ENCODE results near the gene CNPY4. TPM values are rescaled to one million over a fixed set of nuclear protein-coding genes. Genes with fewer than 3 reads are reported as not detected.

CNPY4 gene
- total and polyA plus RNA-seq, 10 of the 15 experiments (the other 5 are each of a cell fraction or from before 2014, with no cell fraction given): 2.5 to 9.2 (median 6.8) TPM

GRCh38 chr7:100148559-100149328, 29.3 kb downstream of the CNPY4 start, which contains the start of gene LAMTOR4 (continued):
- TF ChIP-seq PAX5 (IDR thresholded peaks at IDR 0.05; ENCODE audit: borderline replicate concordance, low read depth, low read length) (0 out of 2 replicates have a peak, but pooled peaks have one; percentile 4), ZNF687 (IDR thresholded peaks at IDR 0.05) (peak; percentile 68), POLR2AphosphoS2 (IDR thresholded peaks at IDR 0.05; ENCODE audit: low read depth, low read length) (peak; percentile 79; the same call in 1 of the 2 replicates), USF2 (IDR thresholded peaks at IDR 0.05; ENCODE audit: borderline replicate concordance, low read depth, low read length) (peak; percentile 83), ZNF24 (IDR thresholded peaks at IDR 0.05) (no peak), POLR2A (IDR thresholded peaks at IDR 0.05; ENCODE audit: low read depth, low read length) (peak; percentile 91), ELK1 (IDR thresholded peaks at IDR 0.05; ENCODE audit: low read depth, low read length) (peak; percentile 62; the same call in 1 of the 2 replicates), SMAD1 (IDR thresholded peaks at IDR 0.05; ENCODE audit: low read depth, partially characterized antibody) (peak; percentile 67), TBL1XR1 (IDR thresholded peaks at IDR 0.05; ENCODE audit: low read depth, low read length) (no peak; the same call in 1 of the 2 replicates), EP300 (IDR thresholded peaks at IDR 0.05; ENCODE audit: borderline replicate concordance in 1 of 2, control insufficient read depth in 1 of 2, low read depth in 2 of 2, low read length in 2 of 2) (peak in 1 of 2 experiments; percentile 14; a peak in 1 of 4 replicates), REST (IDR thresholded peaks at IDR 0.05; ENCODE audit: low read depth, low read length) (0 out of 2 replicates have a peak, but pooled peaks have one; percentile 37), NFYB (IDR thresholded peaks at IDR 0.05; ENCODE audit: insufficient read depth, low read depth, low read length) (peak; percentile 91), NBN (IDR thresholded peaks at IDR 0.05) (peak; percentile 59), FOS (IDR thresholded peaks at IDR 0.05; ENCODE audit: borderline replicate concordance, extremely low read depth, insufficient read length) (peak; percentile 88), MYB (IDR thresholded peaks at IDR 0.05; ENCODE audit: borderline replicate concordance, low read depth, low read length) (no peak), JUND (IDR thresholded peaks at IDR 0.05; ENCODE audit: low read depth, low read length) (0 out of 2 replicates have a peak, but pooled peaks have one; percentile 23), MEF2B (IDR thresholded peaks at IDR 0.05; ENCODE audit: partially characterized antibody, poor library complexity, severe bottlenecking) (peak; percentile 17), SIX5 (IDR thresholded peaks at IDR 0.05; ENCODE audit: low read depth, low read length, severe bottlenecking) (peak; percentile 10)

Data from GM12878 (cell line).